Fibroblast of skin of left biceps (primary cell): ENCODE results near the gene GATD1.

Source experiments
- DNase-seq, 2 experiments: peaks; one replicate each; pipeline ENCODE4 v3.0.0-alpha.2; 2013; ENCODE audit warnings: low read depth in 2 of 2

GATD1 gene

GRCh38 chr11:777288-778255 lies at the start of gene GATD1:
Gene GATD1 (minus strand): TSS chr11:777487. CDS start chr11:777462, 25 bp downstream.
- peak; percentile 49 to 52 for DNase-seq

GRCh38 chr11:826836-827145 lies 49.5 kb upstream of the GATD1 start:
- DNase-seq: no peak

GRCh38 chr11:826227-826621 lies 48.9 kb upstream of the GATD1 start:
- no peak for DNase-seq

- DNase-seq: no peak
These were observed 48.3 kb upstream of the GATD1 start for GRCh38 chr11:825366-826226.

GRCh38 chr11:824942-825341 lies 47.7 kb upstream of the GATD1 start:
- DNase-seq: no peak

GRCh38 chr11:824292-824880 lies 47.1 kb upstream of the GATD1 start:
- no peak for DNase-seq

GRCh38 chr11:823441-824291 lies 46.4 kb upstream of the GATD1 start:
- DNase-seq: no peak

- DNase-seq: no peak
These were observed 44.5 kb upstream of the GATD1 start for GRCh38 chr11:821512-822371.

GRCh38 chr11:820655-821511 lies 43.6 kb upstream of the GATD1 start:
- no peak for DNase-seq

GRCh38 chr11:819943-820649 lies 42.8 kb upstream of the GATD1 start:
- DNase-seq: no peak

- DNase-seq: peak; percentile 47 to 64
These were observed 42.0 kb upstream of the GATD1 start for GRCh38 chr11:819129-819931.

GRCh38 chr11:818396-819128 lies 41.3 kb upstream of the GATD1 start, which contains the start of gene PNPLA2:
Gene PNPLA2 (plus strand): TSS chr11:818914. CDS start chr11:819719, 805 bp downstream.
- no peak for DNase-seq

GRCh38 chr11:816433-816779 lies 39.1 kb upstream of the GATD1 start:
- DNase-seq: no peak

- DNase-seq: no peak
These were observed 38.6 kb upstream of the GATD1 start for GRCh38 chr11:815675-816432.

GRCh38 chr11:813456-814096 lies 36.3 kb upstream of the GATD1 start:
- no peak for DNase-seq

GRCh38 chr11:813072-813455 lies 35.8 kb upstream of the GATD1 start:
- DNase-seq: no peak
